IMR-90 (cell line): ENCODE measurements around the gene BCL2L12. TPM values are rescaled to one million over a fixed set of nuclear protein-coding genes. Genes with fewer than 3 reads are reported as not detected.

Source experiments
- ELK1 ChIP-seq: fragments of 150-350 bp; IDR thresholded peaks from 2 replicates; pipeline ENCODE4 v1.6.1; 2016; ENCODE audit warnings: low read depth, mild to moderate bottlenecking, low read length, moderate library complexity, borderline replicate concordance
- polyA plus RNA-seq, 3 experiments: library from polyadenylated mRNA; depleted of rRNA; stranded (reverse); fragments of >200 nt; gene quantifications; 2 replicates each; pipeline ENCODE4 v1.2.3, GENCODE V29; 2012; ENCODE audit warnings: low replicate concordance in 1 of 3
- total RNA-seq: library from RNA; depleted of rRNA; stranded (reverse); fragments of >200 nt; gene quantifications from 2 replicates; pipeline ENCODE4 v1.2.3, GENCODE V29; 2012

Gene BCL2L12
- total and polyA plus RNA-seq, 2 of the 4 experiments (the other 2 are of a cell fraction), result 3.9 to 32.6 TPM

DNA sequence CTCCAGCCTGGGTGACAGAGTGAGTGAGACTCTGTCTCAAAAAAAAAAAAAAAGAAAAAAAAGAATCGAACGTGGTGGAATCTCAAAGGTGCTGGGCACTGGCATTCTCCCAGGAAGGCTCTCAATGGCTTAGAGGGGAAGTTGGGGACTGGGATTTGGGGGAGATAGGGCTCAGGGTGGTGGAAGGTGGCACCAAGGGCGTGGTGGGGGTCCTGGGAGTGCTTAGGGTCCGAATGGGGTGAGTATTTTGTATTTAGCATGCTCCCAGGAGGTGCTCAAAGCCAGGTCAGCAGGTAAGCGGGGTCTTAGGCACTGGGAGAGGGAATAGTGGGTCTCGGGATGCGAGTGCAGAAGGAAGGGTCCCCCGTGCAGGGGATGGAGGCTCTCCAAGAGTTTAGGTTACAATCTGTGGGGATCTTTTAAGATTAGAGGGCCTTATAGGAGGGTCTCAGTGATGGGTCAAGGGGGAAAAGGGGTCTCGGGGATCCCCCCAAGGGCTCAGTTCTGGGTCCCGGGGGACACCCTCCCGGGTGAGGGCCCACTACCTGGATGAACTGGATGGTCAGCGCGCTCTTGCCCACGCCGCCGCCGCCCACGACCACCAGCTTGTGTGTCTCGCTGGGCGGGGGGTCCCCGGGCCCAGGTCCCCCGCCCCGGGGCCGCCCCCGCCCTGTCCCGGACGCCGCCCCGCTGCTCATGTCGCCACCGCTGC is 26.2 kb upstream of the BCL2L12 start (continued):
- no peak for TF ChIP-seq ELK1
